Loucy (cell line): ENCODE measurements around the gene NELL2.

Experiments used
- H2AFZ ChIP-seq: fragments of 200-600 bp; sonication (generic); 2 replicates; pipeline ENCODE4 v1.6.0; 2016; ENCODE audit warnings: antibody characterized with exemption, mild to moderate bottlenecking, low read length, moderate library complexity
- H3F3A ChIP-seq: fragments of 200-600 bp; 2 replicates; pipeline ENCODE4 v1.6.0; 2016; ENCODE audit warnings: antibody characterized with exemption, low read depth, mild to moderate bottlenecking
- H3K27me3 ChIP-seq: fragments of 200-600 bp; sonication (generic); 2 replicates; pipeline ENCODE4 v1.6.1; 2014; ENCODE audit warnings: low read length, mild to moderate bottlenecking; ENCODE audit not compliant: insufficient read depth, poor library complexity, severe bottlenecking
- H3K36me3 ChIP-seq: fragments of 200-600 bp; sonication (generic); 2 replicates; pipeline ENCODE4 v1.6.1; 2016; ENCODE audit warnings: low read length; ENCODE audit not compliant: insufficient read depth
- H3K4me1 ChIP-seq: fragments of 200-600 bp; sonication (generic); 2 replicates; pipeline ENCODE4 v1.5.1; 2014; ENCODE audit warnings: low read length, mild to moderate bottlenecking; ENCODE audit not compliant: insufficient read depth, poor library complexity, severe bottlenecking
- H3K4me2 ChIP-seq: fragments of 200-600 bp; sonication (generic); 2 replicates; pipeline ENCODE4 v1.6.0; 2014; ENCODE audit warnings: antibody characterized with exemption, low read length, low read depth, mild to moderate bottlenecking; ENCODE audit not compliant: poor library complexity, severe bottlenecking
- H3K4me3 ChIP-seq: fragments of 200-600 bp; sonication (generic); 2 replicates; pipeline ENCODE4 v1.5.1; 2014; ENCODE audit warnings: low read length, mild to moderate bottlenecking, mixed read lengths; ENCODE audit not compliant: poor library complexity, severe bottlenecking
- H3K79me2 ChIP-seq: fragments of 200-600 bp; sonication (generic); 2 replicates; pipeline ENCODE4 v1.6.1; 2014; ENCODE audit warnings: low read length; ENCODE audit not compliant: insufficient read depth
- H3K9ac ChIP-seq: fragments of 200-600 bp; sonication (generic); 2 replicates; pipeline ENCODE4 v1.6.0; 2014; ENCODE audit warnings: mild to moderate bottlenecking, low read depth, low read length, moderate library complexity; ENCODE audit not compliant: poor library complexity, severe bottlenecking
- H3K9me2 ChIP-seq: fragments of 200-600 bp; sonication (generic); replicated peaks from 2 replicates; pipeline ENCODE4 v1.6.1; 2016; ENCODE audit warnings: low read depth, low read length, mixed read lengths
- H3K9me3 ChIP-seq: fragments of 200-600 bp; sonication (generic); 2 replicates; pipeline ENCODE4 v1.6.1; 2014; ENCODE audit warnings: mild to moderate bottlenecking, antibody characterized with exemption, low read length, low read depth; ENCODE audit not compliant: insufficient read depth
- H4K20me1 ChIP-seq: fragments of 200-600 bp; sonication (generic); 2 replicates; pipeline ENCODE4 v1.6.0; 2014; ENCODE audit warnings: antibody characterized with exemption, low read length, mild to moderate bottlenecking; ENCODE audit not compliant: insufficient read depth, poor library complexity, severe bottlenecking
- CTCF ChIP-seq: fragments of 200-600 bp; sonication (generic); conservative IDR thresholded peaks from 2 replicates; pipeline ENCODE4 v1.5.1; 2014; ENCODE audit warnings: mild to moderate bottlenecking, antibody characterized with exemption, low read length
- EZH2phosphoT487 ChIP-seq: fragments of 200-600 bp; IDR thresholded peaks from 2 replicates; pipeline ENCODE4 v1.6.1; 2018; ENCODE audit warnings: antibody characterized with exemption, mild to moderate bottlenecking, moderate library complexity, borderline replicate concordance

NELL2 gene

DNA sequence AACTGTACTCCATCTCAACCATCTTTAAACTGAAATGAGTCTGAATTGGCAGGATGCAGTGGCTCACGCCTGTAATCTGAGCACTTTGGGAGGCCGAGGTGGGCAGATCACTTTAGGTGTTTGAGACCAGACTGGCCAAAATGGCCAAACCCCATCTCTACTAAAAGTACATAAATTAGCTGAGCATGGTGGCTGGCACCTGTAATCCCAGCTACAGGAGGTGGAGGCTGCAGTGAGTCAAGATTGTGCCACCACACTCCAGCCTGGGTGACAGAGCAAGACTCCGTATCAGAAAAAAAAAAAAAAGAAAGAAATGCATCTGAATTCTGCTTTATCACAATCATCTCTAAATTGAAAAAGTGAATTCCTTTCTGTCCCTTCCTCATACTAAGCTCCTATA is 110.3 kb downstream of the NELL2 start:
- Histone ChIP-seq H3F3A (no peaks in the 10 kb centered on the region), H4K20me1 (no peaks in the 10 kb centered on the region), H3K36me3 (no peaks in the 10 kb centered on the region), H3K79me2 (no peaks in the 10 kb centered on the region), H3K9ac (no peak overlapping the region), H3K4me3 (no peak overlapping the region), H3K27me3 (no peaks in the 10 kb centered on the region), H3K9me2 (no peaks in the 10 kb centered on the region), H3K9me3 (no peaks in the 10 kb centered on the region), H3K4me1 (no peaks in the 10 kb centered on the region), H3K4me2 (no peak overlapping the region), H2AFZ (no peak overlapping the region)
- TF ChIP-seq CTCF: 0 out of 2 replicates have a peak, but pooled peaks have one; percentile 14
- no peak for TF ChIP-seq EZH2phosphoT487

GRCh38 chr12:44763021-44763420 is 113.1 kb downstream of the NELL2 start:
- H3K36me3 ChIP-seq: no peaks in the 10 kb centered on the region
- H3K4me1 ChIP-seq: no peaks in the 10 kb centered on the region
- H3K9me3 ChIP-seq: no peaks in the 10 kb centered on the region
- no peak overlapping the region for H3K4me3 ChIP-seq
- H3K79me2 ChIP-seq: no peaks in the 10 kb centered on the region
- H4K20me1 ChIP-seq: no peaks in the 10 kb centered on the region
- no peak overlapping the region for H3K9ac ChIP-seq
- H3F3A ChIP-seq: no peaks in the 10 kb centered on the region
- H3K4me2 ChIP-seq: no peak overlapping the region
- no peak overlapping the region for H2AFZ ChIP-seq
- H3K9me2 ChIP-seq: no peaks in the 10 kb centered on the region
- TF ChIP-seq CTCF (no peak), EZH2phosphoT487 (no peak)
- no peaks in the 10 kb centered on the region for H3K27me3 ChIP-seq

DNA sequence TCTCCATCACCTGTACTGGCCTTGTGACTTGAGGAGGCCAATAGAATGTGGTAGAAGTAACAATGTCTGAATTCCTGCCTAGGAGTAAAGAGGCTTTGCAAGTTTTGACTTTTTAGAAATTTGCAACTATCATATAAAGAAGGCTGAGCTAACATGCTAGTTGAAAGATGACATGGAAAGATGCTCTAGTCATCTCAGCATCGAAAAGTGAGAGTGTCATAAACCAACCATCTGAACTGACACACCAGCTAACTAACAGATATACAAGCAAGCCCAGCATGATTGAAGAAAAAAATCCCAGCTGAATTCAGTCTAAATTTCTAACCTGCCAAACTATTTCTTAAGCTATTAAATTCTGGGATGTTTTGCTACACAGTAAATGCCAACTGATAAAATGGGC is 116.8 kb downstream of the NELL2 start:
- H3K9me2 ChIP-seq: no peaks in the 10 kb centered on the region
- H3K79me2 ChIP-seq: no peaks in the 10 kb centered on the region
- no peaks in the 10 kb centered on the region for H4K20me1 ChIP-seq
- H3F3A ChIP-seq: no peaks in the 10 kb centered on the region
- no peaks in the 10 kb centered on the region for H3K36me3 ChIP-seq
- no peak overlapping the region for H3K4me2 ChIP-seq
- no peak overlapping the region for H2AFZ ChIP-seq
- TF ChIP-seq EZH2phosphoT487: no peak
- no peak for TF ChIP-seq CTCF
- no peaks in the 10 kb centered on the region for H3K27me3 ChIP-seq
- H3K4me1 ChIP-seq: no peaks in the 10 kb centered on the region
- H3K9ac ChIP-seq: no peak overlapping the region
- no peaks in the 10 kb centered on the region for H3K9me3 ChIP-seq
- H3K4me3 ChIP-seq: no peak overlapping the region
